Coronary artery (tissue), 2 donors: ENCODE data around the gene SPEN.
A peak's percentile ranks its signal among the peaks of the same experiment; 100 is the strongest.

Source experiments
- DNase-seq: peaks from one replicate; pipeline ENCODE4 v3.0.0-alpha.2; 2017; ENCODE audit warnings: low spot score
- H3K27ac ChIP-seq, 2 donors: fragments of 200-600 bp; sonication (generic); one replicate each; pipeline ENCODE4 v1.5.1; 2016 to 2019
- H3K4me3 ChIP-seq: fragments of 200-600 bp; sonication (generic); 2 replicates; pipeline ENCODE4 v1.5.1; 2016; ENCODE audit warnings: mild to moderate bottlenecking, moderate library complexity
- TF ChIP-seq, protein P1 (sequence below): fragments of 200-600 bp; sonication (generic); IDR thresholded peaks from one replicate; pipeline ENCODE4 v1.5.1; 2019; ENCODE audit warnings: antibody characterized with exemption

SPEN gene

DNA sequence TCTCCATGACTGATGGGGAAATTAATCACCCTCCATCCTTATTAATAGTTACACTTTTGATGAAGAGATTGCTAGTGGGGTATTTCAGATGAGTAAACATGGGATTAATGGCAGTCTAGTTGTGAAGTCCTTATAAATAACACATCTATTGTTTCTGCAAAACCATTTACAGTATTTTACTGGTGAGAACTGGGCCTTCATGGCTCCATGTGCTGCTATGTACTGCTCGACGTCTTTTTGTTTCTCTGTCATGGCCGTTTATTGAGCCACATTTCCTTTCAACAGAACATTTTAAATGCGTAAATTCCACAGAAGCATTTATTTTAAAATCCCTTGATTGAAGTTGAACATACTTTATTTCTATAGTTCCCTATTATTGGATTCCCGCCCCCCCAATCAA lies 34.5 kb downstream of the SPEN start:
- TF ChIP-seq, protein P1, sequence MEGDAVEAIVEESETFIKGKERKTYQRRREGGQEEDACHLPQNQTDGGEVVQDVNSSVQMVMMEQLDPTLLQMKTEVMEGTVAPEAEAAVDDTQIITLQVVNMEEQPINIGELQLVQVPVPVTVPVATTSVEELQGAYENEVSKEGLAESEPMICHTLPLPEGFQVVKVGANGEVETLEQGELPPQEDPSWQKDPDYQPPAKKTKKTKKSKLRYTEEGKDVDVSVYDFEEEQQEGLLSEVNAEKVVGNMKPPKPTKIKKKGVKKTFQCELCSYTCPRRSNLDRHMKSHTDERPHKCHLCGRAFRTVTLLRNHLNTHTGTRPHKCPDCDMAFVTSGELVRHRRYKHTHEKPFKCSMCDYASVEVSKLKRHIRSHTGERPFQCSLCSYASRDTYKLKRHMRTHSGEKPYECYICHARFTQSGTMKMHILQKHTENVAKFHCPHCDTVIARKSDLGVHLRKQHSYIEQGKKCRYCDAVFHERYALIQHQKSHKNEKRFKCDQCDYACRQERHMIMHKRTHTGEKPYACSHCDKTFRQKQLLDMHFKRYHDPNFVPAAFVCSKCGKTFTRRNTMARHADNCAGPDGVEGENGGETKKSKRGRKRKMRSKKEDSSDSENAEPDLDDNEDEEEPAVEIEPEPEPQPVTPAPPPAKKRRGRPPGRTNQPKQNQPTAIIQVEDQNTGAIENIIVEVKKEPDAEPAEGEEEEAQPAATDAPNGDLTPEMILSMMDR: no peak
- no peak for DNase-seq
- Histone ChIP-seq H3K4me3 (no peak overlapping the region), H3K27ac (no peak overlapping the region)

DNA sequence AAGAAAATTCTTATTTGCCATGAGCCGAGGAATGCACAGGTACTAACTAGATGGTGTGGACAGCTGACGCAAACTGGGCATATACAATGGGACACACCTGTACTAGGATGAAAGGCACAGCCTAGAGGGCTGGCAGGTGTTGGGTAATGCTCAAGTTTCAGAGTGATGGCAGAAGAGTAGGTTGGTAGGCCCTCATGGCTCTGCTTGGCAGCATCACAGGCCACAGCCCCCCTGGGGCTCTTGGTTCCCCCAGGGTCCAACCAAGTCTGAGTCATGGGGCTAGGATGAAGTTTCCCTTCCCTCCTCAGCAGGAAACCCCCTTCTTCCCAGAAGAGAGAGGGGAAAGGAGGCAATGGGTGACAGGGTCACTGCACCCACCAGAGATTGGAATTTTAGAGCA lies 35.2 kb downstream of the SPEN start:
- TF ChIP-seq, protein P1: no peak
- Histone ChIP-seq H3K27ac (peak overlapping the region in 1 of 2 donors; percentile 2), H3K4me3 (no peak overlapping the region)
- no peak for DNase-seq

DNA sequence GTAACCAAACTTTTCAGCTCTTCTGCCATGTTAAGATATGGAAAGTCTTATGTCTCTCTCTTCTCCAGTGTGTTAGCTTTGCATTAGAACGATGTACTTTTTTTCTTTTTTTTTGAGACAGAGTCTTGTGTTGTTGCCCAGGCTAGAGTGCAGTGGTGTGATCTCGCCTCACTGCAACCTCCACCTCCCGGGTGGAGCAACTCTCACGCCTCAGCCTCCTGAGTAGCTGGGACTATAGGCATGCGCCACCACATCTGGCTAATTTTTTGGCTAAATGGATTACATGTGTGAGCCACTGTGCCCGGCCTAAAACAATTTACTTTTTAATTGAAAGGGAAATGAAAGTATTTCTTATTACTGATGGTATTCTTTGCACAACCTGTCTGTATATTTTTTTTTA lies 35.8 kb downstream of the SPEN start:
- Histone ChIP-seq H3K4me3 (no peak overlapping the region), H3K27ac (peak overlapping the region in 1 of 2 donors; percentile 2)
- TF ChIP-seq, protein P1: no peak
- DNase-seq: no peak

DNA sequence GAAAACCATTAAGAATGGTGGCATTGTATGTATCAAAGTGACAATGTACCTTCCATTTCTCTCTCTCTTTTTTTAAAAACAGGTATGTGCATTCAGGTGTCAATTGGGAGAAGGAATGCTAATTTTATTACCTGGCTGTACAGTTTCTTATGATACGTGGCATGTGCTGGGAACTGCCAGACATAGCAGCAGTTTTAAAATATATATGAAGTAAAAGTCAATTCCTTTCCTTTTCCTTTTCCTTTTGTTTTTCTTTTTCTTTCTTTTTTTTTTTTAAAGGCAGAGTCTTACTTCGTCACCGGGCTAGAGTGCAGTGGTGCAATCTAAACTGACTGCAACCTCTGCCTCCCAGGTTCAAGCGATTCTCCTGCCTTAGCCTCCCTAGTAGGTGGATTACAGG lies 37.0 kb downstream of the SPEN start:
- no peak for DNase-seq
- peak overlapping the region; percentile 90 to 93 for H3K27ac ChIP-seq

DNA sequence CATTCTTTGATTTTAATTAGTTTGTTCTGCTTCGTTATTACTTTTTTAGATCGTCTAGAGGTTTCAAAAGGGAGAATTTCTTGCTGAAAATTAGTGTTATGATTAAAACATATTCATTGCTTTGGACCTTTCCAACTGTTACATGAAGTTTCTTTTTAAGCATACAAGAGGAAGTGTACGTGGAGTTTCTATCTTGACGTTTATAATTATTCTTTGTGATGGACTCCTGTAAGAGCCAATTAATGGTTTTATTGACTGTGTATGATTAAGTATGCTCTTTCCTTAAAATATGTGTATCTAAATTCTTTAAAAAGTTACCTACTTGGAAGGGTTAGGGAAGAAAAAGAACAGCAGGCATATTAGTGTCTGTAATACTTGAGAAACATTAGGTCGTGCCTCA lies 37.8 kb downstream of the SPEN start:
- Histone ChIP-seq H3K27ac (peak overlapping the region; percentile 90 to 93), H3K4me3 (peak overlapping the region; percentile 62)
- no peak for DNase-seq
- TF ChIP-seq, protein P1: no peak

More for the DNA sequence above, 37.0 kb downstream of the SPEN start:
- TF ChIP-seq, protein P1: no peak
- no peak overlapping the region for H3K4me3 ChIP-seq

DNA sequence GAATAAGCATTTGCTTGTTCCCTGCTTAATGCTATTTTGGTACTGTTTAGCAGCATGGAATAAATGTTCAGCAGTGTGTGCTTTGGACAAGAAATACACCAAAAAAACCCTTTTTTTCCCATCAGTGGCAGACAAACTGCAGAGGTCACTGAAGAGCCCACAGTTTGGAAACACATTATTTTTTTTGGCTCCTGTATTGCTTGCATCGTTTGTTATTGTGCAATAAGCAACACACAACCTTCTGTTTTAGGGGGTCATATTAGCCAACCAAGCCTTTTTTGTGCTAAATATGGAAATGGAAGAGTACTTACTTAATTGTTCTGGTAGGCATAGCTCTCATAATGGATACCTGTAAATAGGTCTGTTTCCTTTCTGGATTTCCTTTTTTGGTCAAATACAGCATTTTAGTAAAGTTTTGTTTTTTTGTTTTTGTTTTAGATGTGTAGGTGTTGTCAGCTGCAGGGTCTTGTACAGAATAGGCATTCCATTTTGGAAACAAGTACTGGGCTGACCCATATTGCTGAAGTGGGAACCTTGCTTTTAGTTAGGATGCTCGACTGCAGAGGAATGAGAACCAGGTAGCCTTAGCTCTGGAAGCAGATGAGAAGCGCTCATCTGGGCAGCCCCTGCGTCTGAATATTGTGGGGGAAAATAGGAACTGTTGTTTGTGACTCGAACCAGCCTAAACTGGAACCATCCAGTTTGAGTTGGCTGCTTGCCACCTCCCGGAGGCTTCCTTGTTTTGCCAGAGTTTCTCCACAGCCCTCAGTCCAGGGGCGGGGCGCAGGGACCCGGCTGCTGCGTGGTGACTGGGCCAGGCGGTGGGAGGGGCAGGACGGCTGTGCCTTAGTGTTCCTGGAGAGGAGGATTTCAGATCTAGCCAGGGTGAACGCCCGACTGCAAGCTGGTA lies 38.4 kb downstream of the SPEN start:
- TF ChIP-seq, protein P1: no peak
- Histone ChIP-seq H3K4me3 (peak overlapping the region; percentile 62), H3K27ac (peak overlapping the region; percentile 90 to 93)
- DNase-seq: peak; percentile 100
